Measurements from ENCODE around the gene BATF2. TPM values are rescaled to one million over a fixed set of nuclear protein-coding genes. Genes with fewer than 3 reads are reported as not detected.

The BATF2 gene
- total RNA-seq, 5 donors from 2014 or later (not counting 1 experiment from before 2014, with no cell fraction given), result 0.09 to 0.26 TPM; not detected in 3

- H3K4me1 ChIP-seq (ENCODE audit: control insufficient read depth in 1 of 2, extremely low read depth in 1 of 2, insufficient read depth in 2 of 2, low read length in 2 of 2), result peaks cover 0 to 27% of the 10 kb centered on the region in 2 experiments
- H3K4me3 ChIP-seq (ENCODE audit: control insufficient read depth in 1 of 2, extremely low read depth in 1 of 2, low read length in 1 of 2), result peak overlapping the region; percentile 64 to 86
- Mint-ChIP-seq H3K4me1 (peaks cover 11 to 20% (median 15%) of the 10 kb centered on the region in 3 donors), H3K9me3 (no peaks in the 10 kb centered on the region), H3K27ac (peak overlapping the region; percentile 92 to 96), H3K4me3 (peak overlapping the region; percentile 88 to 92 (median 91)), H3K36me3 (peaks cover 8% of the 10 kb centered on the region), H3K27me3 (no peaks in the 10 kb centered on the region)
- ChIA-PET POLR2A (no interaction called here), CTCF (no interaction called here)
- H3K27ac ChIP-seq (ENCODE audit: low read length), result peak overlapping the region; percentile 76
- no peaks in the 10 kb centered on the region for H3K9me3 ChIP-seq
- no peaks in the 10 kb centered on the region for H3K27me3 ChIP-seq (replicated peaks in 1 of 2; ENCODE audit: control insufficient read depth in 2 of 2, extremely low read depth in 1 of 2, insufficient read depth in 2 of 2, low read length in 1 of 2)
- WGBS (ENCODE audit: insufficient coverage), result 21% methylated on average over 7 of the region's 7 CpGs
- DNase-seq (no peak), ATAC-seq (replicated peaks in 1 of 4) (no peak)
- H3K36me3 ChIP-seq (ENCODE audit: control insufficient read depth in 2 of 2, extremely low read depth in 1 of 2, insufficient read depth in 1 of 2, low read length in 1 of 2), result peaks cover 5 to 37% of the 10 kb centered on the region in 2 donors
Measured at GRCh38 chr11:65040520-65040846, 43.7 kb upstream of the BATF2 start.

GRCh38 chr11:65036931-65037330 lies 40.2 kb upstream of the BATF2 start:
- Mint-ChIP-seq H3K9me3 (no peaks in the 10 kb centered on the region), H3K4me1 (peaks cover 0 to 8% (median 7%) of the 10 kb centered on the region in 3 donors), H3K27me3 (no peaks in the 10 kb centered on the region), H3K4me3 (no peak overlapping the region), H3K36me3 (peaks cover 4% of the 10 kb centered on the region), H3K27ac (no peak overlapping the region)
- H3K27me3 ChIP-seq (replicated peaks in 1 of 2; ENCODE audit: control insufficient read depth in 2 of 2, extremely low read depth in 1 of 2, insufficient read depth in 2 of 2, low read length in 1 of 2), result no peaks in the 10 kb centered on the region
- H3K4me3 ChIP-seq (ENCODE audit: control insufficient read depth in 1 of 2, extremely low read depth in 1 of 2, low read length in 1 of 2), result no peak overlapping the region
- H3K36me3 ChIP-seq (ENCODE audit: control insufficient read depth in 2 of 2, extremely low read depth in 1 of 2, insufficient read depth in 1 of 2, low read length in 1 of 2), result peaks cover 9 to 52% of the 10 kb centered on the region in 2 donors
- WGBS (ENCODE audit: insufficient coverage), result 100% methylated on average over 1 of the region's 6 CpGs
- no peak for DNase-seq
- no peaks in the 10 kb centered on the region for H3K9me3 ChIP-seq
- CTCF ChIA-PET, result interaction anchor here (0.5 to 1.0 kb wide), 2 partner anchors 21 to 243 kb away, joined by 3 to 8 read pairs; no protein-coding TSS in a partner anchor
- POLR2A ChIA-PET, result interaction anchor here in 1 of 2 donors (0.6 kb wide), 1 partner anchor 692 kb away, joined by 4 read pairs; no protein-coding TSS in a partner anchor
- peaks cover 0 to 14% of the 10 kb centered on the region in 2 experiments for H3K4me1 ChIP-seq (ENCODE audit: control insufficient read depth in 1 of 2, extremely low read depth in 1 of 2, insufficient read depth in 2 of 2, low read length in 2 of 2)
- ATAC-seq (replicated peaks in 1 of 4), result no peak
- no peak overlapping the region for H3K27ac ChIP-seq (ENCODE audit: low read length)

GRCh38 chr11:65035579-65035978 lies 38.8 kb upstream of the BATF2 start:
- Histone ChIP-seq H3K27ac (ENCODE audit: low read length) (no peak overlapping the region), H3K27me3 (replicated peaks in 1 of 2; ENCODE audit: control insufficient read depth in 2 of 2, extremely low read depth in 1 of 2, insufficient read depth in 2 of 2, low read length in 1 of 2) (no peaks in the 10 kb centered on the region), H3K9me3 (no peaks in the 10 kb centered on the region), H3K36me3 (ENCODE audit: control insufficient read depth in 2 of 2, extremely low read depth in 1 of 2, insufficient read depth in 1 of 2, low read length in 1 of 2) (peaks cover 13 to 56% of the 10 kb centered on the region in 2 donors), H3K4me1 (ENCODE audit: control insufficient read depth in 1 of 2, extremely low read depth in 1 of 2, insufficient read depth in 2 of 2, low read length in 2 of 2) (peaks cover 0 to 8% of the 10 kb centered on the region in 2 experiments), H3K4me3 (ENCODE audit: control insufficient read depth in 1 of 2, extremely low read depth in 1 of 2, low read length in 1 of 2) (no peak overlapping the region)
- CTCF ChIA-PET, result no interaction called here
- peaks cover 0 to 2% (median 2%) of the 10 kb centered on the region in 3 donors for H3K4me1 Mint-ChIP-seq
- H3K36me3 Mint-ChIP-seq, result peaks cover 4% of the 10 kb centered on the region
- POLR2A ChIA-PET, result no interaction called here
- no peaks in the 10 kb centered on the region for H3K9me3 Mint-ChIP-seq
- H3K27me3 Mint-ChIP-seq, result no peaks in the 10 kb centered on the region
- WGBS (ENCODE audit: insufficient coverage), result 92% methylated on average over 11 of the region's 11 CpGs
- DNase-seq (no peak), ATAC-seq (replicated peaks in 1 of 4) (no peak)
- no peak overlapping the region for H3K27ac Mint-ChIP-seq
- no peak overlapping the region for H3K4me3 Mint-ChIP-seq

GRCh38 chr11:65034423-65034822 lies 37.7 kb upstream of the BATF2 start:
- no peaks in the 10 kb centered on the region for H3K4me1 Mint-ChIP-seq
- Histone ChIP-seq H3K27ac (ENCODE audit: low read length) (no peak overlapping the region), H3K4me3 (ENCODE audit: control insufficient read depth in 1 of 2, extremely low read depth in 1 of 2, low read length in 1 of 2) (no peak overlapping the region), H3K27me3 (replicated peaks in 1 of 2; ENCODE audit: control insufficient read depth in 2 of 2, extremely low read depth in 1 of 2, insufficient read depth in 2 of 2, low read length in 1 of 2) (no peaks in the 10 kb centered on the region), H3K4me1 (ENCODE audit: control insufficient read depth in 1 of 2, extremely low read depth in 1 of 2, insufficient read depth in 2 of 2, low read length in 2 of 2) (no peaks in the 10 kb centered on the region), H3K9me3 (no peaks in the 10 kb centered on the region), H3K36me3 (ENCODE audit: control insufficient read depth in 2 of 2, extremely low read depth in 1 of 2, insufficient read depth in 1 of 2, low read length in 1 of 2) (peaks cover 13 to 56% of the 10 kb centered on the region in 2 donors)
- no peaks in the 10 kb centered on the region for H3K9me3 Mint-ChIP-seq
- 100% methylated on average over 1 of the region's 2 CpGs for WGBS (ENCODE audit: insufficient coverage)
- no peak for ATAC-seq (replicated peaks in 1 of 4)
- H3K4me3 Mint-ChIP-seq, result no peak overlapping the region
- CTCF ChIA-PET, result no interaction called here
- DNase-seq, result no peak
- no peak overlapping the region for H3K27ac Mint-ChIP-seq
- peaks cover 4% of the 10 kb centered on the region for H3K36me3 Mint-ChIP-seq
- POLR2A ChIA-PET, result no interaction called here
- H3K27me3 Mint-ChIP-seq, result no peaks in the 10 kb centered on the region

GRCh38 chr11:65032216-65032615 lies 35.4 kb upstream of the BATF2 start:
- Mint-ChIP-seq H3K27me3 (no peaks in the 10 kb centered on the region), H3K4me3 (no peak overlapping the region), H3K9me3 (no peaks in the 10 kb centered on the region), H3K4me1 (peaks cover 13 to 19% (median 16%) of the 10 kb centered on the region in 3 donors), H3K36me3 (peaks cover 4% of the 10 kb centered on the region), H3K27ac (no peak overlapping the region)
- Histone ChIP-seq H3K27me3 (replicated peaks in 1 of 2; ENCODE audit: control insufficient read depth in 2 of 2, extremely low read depth in 1 of 2, insufficient read depth in 2 of 2, low read length in 1 of 2) (no peaks in the 10 kb centered on the region), H3K9me3 (no peaks in the 10 kb centered on the region), H3K4me1 (ENCODE audit: control insufficient read depth in 1 of 2, extremely low read depth in 1 of 2, insufficient read depth in 2 of 2, low read length in 2 of 2) (peaks cover 5 to 19% of the 10 kb centered on the region in 2 experiments), H3K27ac (ENCODE audit: low read length) (no peak overlapping the region), H3K36me3 (ENCODE audit: control insufficient read depth in 2 of 2, extremely low read depth in 1 of 2, insufficient read depth in 1 of 2, low read length in 1 of 2) (peaks cover 8 to 43% of the 10 kb centered on the region in 2 donors), H3K4me3 (ENCODE audit: control insufficient read depth in 1 of 2, extremely low read depth in 1 of 2, low read length in 1 of 2) (no peak overlapping the region)
- CTCF ChIA-PET, result interaction anchor here in 1 of 2 donors (0.7 kb wide), 1 partner anchor 80 kb away, joined by 3 read pairs; the partner anchor contains the start of gene TM7SF2
- DNase-seq (no peak), ATAC-seq (replicated peaks in 1 of 4) (no peak)
- 100% methylated on average over 6 of the region's 13 CpGs for WGBS (ENCODE audit: insufficient coverage)
- POLR2A ChIA-PET, result no interaction called here

GRCh38 chr11:65027213-65028067 lies 30.7 kb upstream of the BATF2 start, which contains the start of gene SNX15:
Gene SNX15, plus strand, starts transcription at chr11:65027439. Its CDS starts 99 bp downstream, at chr11:65027538.
- Mint-ChIP-seq H3K9me3 (no peaks in the 10 kb centered on the region), H3K4me3 (peak within 1 kb of the TSS; percentile 68 to 86 (median 83)), H3K4me1 (peaks cover 19 to 24% (median 21%) of the 10 kb centered on the region in 3 donors), H3K27me3 (no peaks in the 10 kb centered on the region), H3K27ac (peak within 1 kb of the TSS; percentile 90 to 91), H3K36me3 (no peaks in the 10 kb centered on the region)
- peak within 1 kb of the TSS; percentile 27 to 53 for H3K4me3 ChIP-seq (ENCODE audit: control insufficient read depth in 1 of 2, extremely low read depth in 1 of 2, low read length in 1 of 2)
- DNase-seq (peak; percentile 72 to 95 (median 85)), ATAC-seq (replicated peaks in 1 of 4) (peak; percentile 91 to 94 (median 91))
- ChIA-PET POLR2A (no interaction called here), CTCF (interaction anchor here in 1 of 2 donors (0.8 to 0.9 kb wide), 3 partner anchors 13 to 302 kb away, joined by 3 read pairs; partner anchors contain the start of gene ARL2)
- H3K27ac ChIP-seq (ENCODE audit: low read length), result peak within 1 kb of the TSS; percentile 70
- no peaks in the 10 kb centered on the region for H3K27me3 ChIP-seq (replicated peaks in 1 of 2; ENCODE audit: control insufficient read depth in 2 of 2, extremely low read depth in 1 of 2, insufficient read depth in 2 of 2, low read length in 1 of 2)
- no peaks in the 10 kb centered on the region for H3K9me3 ChIP-seq
- H3K4me1 ChIP-seq (ENCODE audit: control insufficient read depth in 1 of 2, extremely low read depth in 1 of 2, insufficient read depth in 2 of 2, low read length in 2 of 2), result peaks cover 5 to 24% of the 10 kb centered on the region in 2 experiments
- H3K36me3 ChIP-seq (ENCODE audit: control insufficient read depth in 2 of 2, extremely low read depth in 1 of 2, insufficient read depth in 1 of 2, low read length in 1 of 2), result peaks cover 8% of the 10 kb centered on the region in 2 donors
- 2% methylated on average over 31 of the region's 51 CpGs for WGBS (ENCODE audit: insufficient coverage)
